Germinal center (tissue), 1 donor: ENCODE results near the gene GCNT2.
"Not testable (repeated sequence)": the region's sequence is repeated elsewhere in the genome, so short reads cannot be mapped to it uniquely, and the experiment has no call there.

Experiments used
- DNase-seq: peaks from one replicate; pipeline ENCODE4 v3.0.0; 2012; ENCODE audit warnings: mixed read lengths, low spot score

GCNT2 gene

GRCh38 chr6:10610289-10610688 lies 89.1 kb downstream of the GCNT2 start:
- DNase-seq, result no peak

- DNase-seq, result no peak
Measured at GRCh38 chr6:10612161-10612560, 91.0 kb downstream of the GCNT2 start.

GRCh38 chr6:10613077-10613476 lies 91.9 kb downstream of the GCNT2 start:
- no peak for DNase-seq

DNA sequence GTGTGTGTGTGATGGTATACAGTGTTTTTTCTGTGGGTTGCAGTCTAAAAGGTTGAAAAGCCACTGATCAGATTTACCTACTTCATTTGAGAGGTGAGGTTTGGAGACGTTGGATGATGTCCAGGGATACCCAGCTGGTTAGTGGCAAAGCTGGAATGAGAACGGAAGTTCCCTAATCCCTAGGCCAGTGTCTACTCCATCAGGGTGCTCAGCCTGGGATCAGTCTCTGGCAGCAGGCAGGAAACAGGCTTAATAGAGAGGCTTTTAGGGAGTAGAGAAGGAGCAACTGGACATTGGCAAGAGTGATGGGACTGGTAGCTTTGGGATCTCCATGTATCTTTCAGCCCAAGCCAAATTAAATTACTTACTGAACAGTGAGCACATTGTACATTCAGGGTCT lies 92.6 kb downstream of the GCNT2 start:
- no peak for DNase-seq

GRCh38 chr6:10615675-10616074 lies 94.5 kb downstream of the GCNT2 start:
- no peak for DNase-seq

- not testable (repeated sequence) for DNase-seq
Measured at GRCh38 chr6:10616266-10616665, 95.1 kb downstream of the GCNT2 start.

DNA sequence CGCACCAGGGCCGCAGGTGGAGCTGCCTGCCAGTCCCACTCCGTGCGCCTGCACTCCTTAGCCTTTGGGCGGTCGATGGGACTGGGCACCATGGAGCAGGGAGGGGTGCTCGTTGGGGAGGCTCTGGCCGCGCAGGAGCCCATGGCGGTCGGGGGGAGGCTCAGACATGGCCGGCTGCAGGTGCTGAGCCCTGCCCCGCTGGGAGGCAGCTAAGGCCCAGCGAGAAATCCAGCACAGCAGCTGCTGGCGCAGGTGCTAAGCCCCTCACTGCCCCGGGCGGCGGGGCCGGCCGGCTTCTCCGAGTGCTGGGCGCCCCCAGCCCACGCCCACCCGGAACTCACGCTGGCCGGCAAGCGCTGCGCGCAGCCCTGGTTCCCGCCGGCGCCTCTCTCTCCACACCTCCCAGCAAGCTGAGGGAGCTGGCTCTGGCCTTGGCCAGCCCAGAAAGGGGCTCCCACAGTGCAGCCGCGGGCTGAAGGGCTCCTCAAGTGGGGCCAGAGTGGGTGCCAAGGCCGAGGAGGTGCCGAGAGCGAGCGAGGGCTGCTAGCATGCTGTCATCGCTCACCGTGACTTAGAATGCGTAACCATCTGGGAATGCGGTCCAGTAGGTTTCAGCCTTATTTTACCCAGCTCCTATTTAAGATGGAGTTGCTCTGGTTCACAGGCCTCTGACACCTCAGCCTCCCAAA lies 96.0 kb downstream of the GCNT2 start:
- DNase-seq, result no peak

GRCh38 chr6:10618409-10618808 lies 97.3 kb downstream of the GCNT2 start:
- no peak for DNase-seq

DNA sequence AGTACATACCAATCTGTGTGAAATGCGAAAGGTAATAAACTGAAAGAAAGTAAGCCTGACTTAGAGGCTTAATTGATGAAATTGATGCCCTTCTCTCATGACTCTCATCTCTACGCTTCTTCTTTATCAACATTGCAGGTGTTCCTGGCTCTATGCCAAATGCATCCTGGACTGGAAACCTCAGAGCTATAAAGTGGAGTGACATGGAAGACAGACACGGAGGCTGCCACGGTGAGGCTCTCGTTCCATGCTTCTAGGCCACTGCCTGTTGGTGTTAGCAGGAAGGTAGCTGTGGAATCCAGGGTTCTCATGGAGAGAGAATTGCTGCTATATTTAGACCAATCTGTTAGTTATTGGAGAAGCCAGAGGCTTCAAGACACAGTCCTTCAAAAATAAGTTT lies 100.1 kb downstream of the GCNT2 start:
- no peak for DNase-seq

GRCh38 chr6:10621847-10622246 lies 100.7 kb downstream of the GCNT2 start:
- DNase-seq, result no peak

GRCh38 chr6:10624836-10625235 lies 103.7 kb downstream of the GCNT2 start:
- DNase-seq, result no peak

DNA sequence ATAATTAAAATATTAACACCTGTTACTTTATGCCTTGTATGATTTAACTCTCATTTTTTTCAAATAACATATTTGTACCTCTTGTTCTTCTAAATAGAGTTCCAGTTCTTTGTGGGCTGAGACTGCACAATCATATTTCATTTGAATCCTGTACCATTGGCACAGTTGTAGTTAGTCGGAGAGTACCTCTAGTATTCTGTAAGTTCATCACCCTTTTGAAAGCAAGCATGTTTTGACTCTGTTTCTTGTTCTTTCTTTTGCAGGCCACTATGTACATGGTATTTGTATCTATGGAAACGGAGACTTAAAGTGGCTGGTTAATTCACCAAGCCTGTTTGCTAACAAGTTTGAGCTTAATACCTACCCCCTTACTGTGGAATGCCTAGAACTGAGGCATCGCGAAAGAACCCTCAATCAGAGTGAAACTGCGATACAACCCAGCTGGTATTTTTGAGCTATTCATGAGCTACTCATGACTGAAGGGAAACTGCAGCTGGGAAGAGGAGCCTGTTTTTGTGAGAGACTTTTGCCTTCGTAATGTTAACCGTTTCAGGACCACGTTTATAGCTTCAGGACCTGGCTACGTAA lies 105.1 kb downstream of the GCNT2 start:
- no peak for DNase-seq

DNA sequence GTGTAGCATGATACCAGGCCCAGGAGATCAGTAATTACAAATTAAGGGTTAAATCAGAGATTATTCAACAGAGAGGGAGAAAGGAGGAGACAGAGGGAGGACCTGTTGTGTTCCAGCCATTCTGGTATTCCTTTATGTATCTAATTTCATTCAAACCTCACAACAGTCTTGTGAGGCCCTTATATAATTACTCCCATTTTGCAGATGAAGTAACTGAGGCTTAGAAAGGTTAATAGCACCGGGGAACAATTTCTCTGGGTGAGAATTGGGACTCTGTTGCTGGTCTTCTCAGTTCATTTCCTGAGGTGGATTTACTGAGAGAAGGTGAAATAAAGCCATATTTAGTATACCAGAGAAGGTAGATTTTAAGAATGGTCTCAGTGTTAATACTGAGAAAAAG lies 106.6 kb downstream of the GCNT2 start:
- DNase-seq, result no peak

- DNase-seq, result no peak
Measured at GRCh38 chr6:10630178-10630577, 109.0 kb downstream of the GCNT2 start.

DNA sequence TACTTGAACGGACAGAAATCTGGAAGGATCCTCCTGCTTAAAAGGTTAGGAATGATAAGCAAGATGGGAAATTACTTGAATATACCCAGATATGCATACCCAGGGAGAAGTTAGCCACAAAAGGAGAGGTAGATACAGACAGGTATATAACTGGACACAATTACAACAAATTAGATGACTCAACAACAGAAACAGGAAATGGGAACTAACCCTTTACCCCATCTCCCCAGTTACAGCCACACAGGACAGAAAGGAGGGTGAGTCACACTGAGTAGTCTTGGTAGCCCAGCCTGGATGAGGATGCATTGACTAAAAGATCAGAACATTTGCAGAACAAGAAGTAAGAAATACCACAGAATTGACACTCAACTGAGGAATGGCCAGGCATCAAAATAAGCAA lies 112.1 kb downstream of the GCNT2 start:
- DNase-seq, result no peak

DNA sequence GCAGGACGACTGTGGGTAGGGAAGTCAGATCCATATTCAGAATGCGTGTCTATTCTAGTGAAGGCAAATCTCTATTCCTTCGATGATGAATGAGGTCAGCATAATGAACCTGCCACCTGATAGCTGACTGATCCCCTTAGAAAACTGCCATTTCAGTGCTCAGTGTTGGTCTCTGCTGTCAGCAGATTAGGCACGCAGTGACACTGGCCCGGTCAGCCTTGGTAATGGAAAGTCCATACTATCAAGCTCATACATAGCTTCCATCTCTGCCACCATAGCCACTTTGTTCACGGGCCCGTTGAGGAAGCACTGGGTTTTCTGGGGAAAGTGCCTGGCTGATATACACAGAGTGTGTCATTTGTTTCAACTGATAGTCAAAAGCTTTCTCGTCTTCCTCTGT lies 119.3 kb downstream of the GCNT2 start:
- DNase-seq, result no peak

- DNase-seq, result no peak
Measured at GRCh38 chr6:10641528-10641927, 120.4 kb downstream of the GCNT2 start.

GRCh38 chr6:10643201-10643651 lies 122.1 kb downstream of the GCNT2 start:
- peak; percentile 55 for DNase-seq

- DNase-seq, result no peak
Measured at GRCh38 chr6:10644225-10644624, 123.1 kb downstream of the GCNT2 start.

DNA sequence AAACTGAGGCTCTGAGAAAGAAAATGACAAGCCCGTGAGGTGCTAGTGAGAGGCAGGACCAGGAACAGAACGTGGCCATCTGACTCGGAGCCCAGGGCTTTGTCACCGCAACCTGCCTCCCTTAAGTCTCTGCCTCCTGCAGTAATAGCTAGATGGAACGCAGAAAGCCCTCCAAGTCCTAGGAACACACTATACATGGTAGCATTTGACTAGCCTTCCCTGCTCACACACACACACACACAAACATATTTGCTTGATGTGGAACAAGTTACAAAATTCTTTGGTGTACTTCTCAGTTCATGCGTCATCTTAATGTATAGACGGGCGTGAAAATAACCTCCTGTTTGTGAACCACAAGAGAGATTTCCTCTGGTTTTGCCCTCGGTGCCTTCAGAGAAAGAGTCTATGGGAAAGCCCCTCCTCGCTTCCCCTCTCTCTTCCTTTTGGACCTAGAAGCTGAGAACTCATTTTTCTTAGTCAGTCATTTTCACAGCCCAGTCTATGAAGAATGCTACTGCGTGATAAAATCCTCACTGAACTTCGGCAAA lies 134.4 kb downstream of the GCNT2 start:
- DNase-seq, result no peak

- no peak for DNase-seq
Measured at GRCh38 chr6:10658910-10659698, 138.0 kb downstream of the GCNT2 start.

DNA sequence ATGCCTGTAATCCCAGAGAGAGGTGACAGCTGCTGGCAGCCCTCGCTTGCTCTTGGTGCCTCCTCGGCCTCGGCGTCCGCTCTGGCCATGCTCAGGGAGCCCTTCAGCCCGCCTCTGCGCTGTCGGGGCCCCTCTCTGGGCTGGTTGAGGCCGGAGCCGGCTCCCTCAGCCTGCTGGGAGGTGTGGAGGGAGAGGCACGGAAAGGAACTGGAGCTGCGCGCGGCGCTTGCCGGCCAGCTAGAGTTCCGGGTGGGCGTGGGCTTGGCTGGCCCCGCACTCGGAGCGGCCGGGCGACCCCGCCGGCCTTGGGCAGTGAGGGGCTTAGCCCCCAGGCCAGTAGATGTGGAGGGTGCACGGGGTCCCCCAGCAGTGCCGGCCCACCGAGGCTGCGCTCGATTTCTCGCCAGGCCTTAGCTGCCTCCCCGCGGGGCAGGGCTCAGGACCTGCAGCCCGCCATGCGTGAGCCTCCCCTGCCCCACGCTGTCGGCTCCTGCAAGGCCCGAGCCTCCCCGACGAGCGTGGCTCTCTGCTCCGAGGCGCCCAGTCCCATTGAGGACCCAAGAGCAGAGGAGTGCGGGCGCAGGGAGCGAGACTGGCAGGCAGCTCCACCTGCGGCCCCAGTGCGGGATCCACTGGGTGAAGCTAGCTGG lies 138.7 kb downstream of the GCNT2 start:
- no peak for DNase-seq
